A549 (cell line): ENCODE results near the gene DHFR2. TPM values are rescaled to one million over a fixed set of nuclear protein-coding genes. Genes with fewer than 3 reads are reported as not detected.
A peak's percentile ranks its signal among the peaks of the same experiment; 100 is the strongest.

Source experiments
- ATOH8 ChIP-seq: fragments of 250-450 bp; sonication (Bioruptor Pico); IDR thresholded peaks from 2 replicates; pipeline ENCODE4 v1.5.0; 2020; ENCODE audit warnings: low read depth, mild to moderate bottlenecking, moderate library complexity
- BHLHE40 ChIP-seq: IDR thresholded peaks from 2 replicates; pipeline ENCODE4 v1.6.1; 2012; ENCODE audit warnings: low read depth, low read length, inconsistent platforms
- CBX8 ChIP-seq: fragments of 200-600 bp; sonication (generic); IDR thresholded peaks from 2 replicates; pipeline ENCODE4 v1.6.1; 2016
- CHD2 ChIP-seq: fragments of 150-350 bp; IDR thresholded peaks from 2 replicates; pipeline ENCODE4 v1.6.1; 2014; ENCODE audit warnings: low read length; ENCODE audit not compliant: partially characterized antibody
- E2F6 ChIP-seq: IDR thresholded peaks from 2 replicates; pipeline ENCODE4 v1.6.1; 2012; ENCODE audit warnings: low read depth, borderline replicate concordance
- EHF ChIP-seq: fragments of 250-450 bp; sonication (Bioruptor Pico); IDR thresholded peaks from 2 replicates; pipeline ENCODE4 v1.5.0; 2020; ENCODE audit warnings: mild to moderate bottlenecking
- EHMT2 ChIP-seq: fragments of 200-600 bp; sonication (generic); IDR thresholded peaks from 2 replicates; pipeline ENCODE4 v1.6.1; 2016; ENCODE audit warnings: antibody characterized with exemption, low read depth, mild to moderate bottlenecking, moderate library complexity
- FOSL2 ChIP-seq, 2 experiments: fragments of 450-650 bp in 1 of 2; fragments of >200 bp in 1 of 2; sonication (Bioruptor Twin) in 1 of 2; formaldehyde crosslinking; IDR thresholded peaks; 2 replicates each; pipeline versions ENCODE4 v1.5.0 to v1.6.1; 2016 to 2020; ENCODE audit warnings: mild to moderate bottlenecking in 1 of 2, moderate library complexity in 1 of 2
- FOXS1 ChIP-seq: fragments of 250-450 bp; sonication (Bioruptor Pico); IDR thresholded peaks from 2 replicates; pipeline ENCODE4 v1.5.0; 2020; ENCODE audit warnings: mild to moderate bottlenecking, moderate library complexity
- GATA3 ChIP-seq: IDR thresholded peaks from 2 replicates; pipeline ENCODE4 v1.6.1; 2012; ENCODE audit warnings: borderline replicate concordance
- HDAC2 ChIP-seq: fragments of 200-600 bp; sonication (generic); IDR thresholded peaks from 2 replicates; pipeline ENCODE4 v1.6.1; 2016
- HOXB13 ChIP-seq: fragments of 250-450 bp; sonication (Bioruptor Pico); IDR thresholded peaks from 2 replicates; pipeline ENCODE4 v1.5.0; 2020; ENCODE audit warnings: low read depth, mild to moderate bottlenecking, moderate library complexity
- JUN ChIP-seq, 2 experiments: fragments of >200 bp; sonication (Bioruptor Twin); formaldehyde crosslinking; IDR thresholded peaks; 2 replicates in 1 of 2; 3 replicates in 1 of 2; pipeline ENCODE4 v1.6.1; 2016 to 2017
- KDM1A ChIP-seq: fragments of 200-600 bp; sonication (generic); IDR thresholded peaks from 2 replicates; pipeline ENCODE4 v1.6.1; 2016; ENCODE audit warnings: low read depth, mild to moderate bottlenecking
- KDM5A ChIP-seq: fragments of 200-600 bp; sonication (generic); IDR thresholded peaks from 2 replicates; pipeline ENCODE4 v1.6.1; 2016; ENCODE audit warnings: antibody characterized with exemption, mild to moderate bottlenecking
- MAX ChIP-seq: IDR thresholded peaks from 2 replicates; pipeline ENCODE4 v1.6.1; 2012
- MAZ ChIP-seq: fragments of 150-350 bp; IDR thresholded peaks from 2 replicates; pipeline ENCODE4 v1.6.1; 2014; ENCODE audit warnings: antibody characterized with exemption, low read depth, low read length, borderline replicate concordance
- NPAS2 ChIP-seq: fragments of 250-450 bp; sonication (Bioruptor Pico); IDR thresholded peaks from 2 replicates; pipeline ENCODE4 v1.8.0; 2022; ENCODE audit warnings: mild to moderate bottlenecking, moderate library complexity, borderline replicate concordance
- PBX3 ChIP-seq: IDR thresholded peaks from 2 replicates; pipeline ENCODE4 v1.6.1; 2012
- PHF8 ChIP-seq: fragments of 200-600 bp; sonication (generic); IDR thresholded peaks from 2 replicates; pipeline ENCODE4 v1.6.1; 2016; ENCODE audit warnings: low read depth, mild to moderate bottlenecking, antibody characterized with exemption, moderate library complexity, borderline replicate concordance
- POLR2A ChIP-seq: IDR thresholded peaks from 2 replicates; pipeline ENCODE4 v1.6.1; 2012; ENCODE audit warnings: mild to moderate bottlenecking, low read length
- RAD21 ChIP-seq, 2 experiments: fragments of >200 bp in 1 of 2; sonication (Bioruptor Twin) in 1 of 2; formaldehyde crosslinking in 1 of 2; IDR thresholded peaks in 1 of 2; conservative IDR thresholded peaks in 1 of 2; 2 replicates in 1 of 2; 3 replicates in 1 of 2; pipeline ENCODE4 v1.6.1; 2012 to 2018; ENCODE audit warnings: inconsistent platforms in 1 of 2
- RARB ChIP-seq: fragments of 250-450 bp; sonication (Bioruptor Pico); IDR thresholded peaks from 2 replicates; pipeline ENCODE4 v1.8.0; 2021; ENCODE audit warnings: mild to moderate bottlenecking, moderate library complexity
- RFX5 ChIP-seq: fragments of 450-650 bp; IDR thresholded peaks from 2 replicates; pipeline ENCODE4 v1.7.1; 2014; ENCODE audit warnings: antibody characterized with exemption, mild to moderate bottlenecking, moderate library complexity
- SMC3 ChIP-seq: fragments of >200 bp; sonication (Bioruptor Twin); formaldehyde crosslinking; IDR thresholded peaks from 3 replicates; pipeline ENCODE4 v1.6.1; 2018; ENCODE audit warnings: inconsistent platforms
- TFCP2L1 ChIP-seq: fragments of 250-450 bp; sonication (Bioruptor Pico); IDR thresholded peaks from 2 replicates; pipeline ENCODE4 v1.5.0; 2021; ENCODE audit warnings: mild to moderate bottlenecking
- ZC3H11A ChIP-seq: fragments of 450-650 bp; IDR thresholded peaks from 2 replicates; pipeline ENCODE4 v1.6.1; 2014; ENCODE audit warnings: antibody characterized with exemption, mild to moderate bottlenecking
- ZFP36 ChIP-seq: fragments of 450-650 bp; IDR thresholded peaks from 2 replicates; pipeline ENCODE4 v1.6.1; 2014; ENCODE audit warnings: borderline replicate concordance; ENCODE audit not compliant: partially characterized antibody
- ZNF302 ChIP-seq: fragments of 250-450 bp; sonication (Bioruptor Pico); IDR thresholded peaks from 2 replicates; pipeline ENCODE4 v1.9.0; 2021; ENCODE audit warnings: inconsistent platforms, mild to moderate bottlenecking, moderate library complexity
- ZSCAN20 ChIP-seq: fragments of 250-450 bp; sonication (Bioruptor Pico); IDR thresholded peaks from 2 replicates; pipeline ENCODE4 v1.8.0; 2022; ENCODE audit warnings: mild to moderate bottlenecking, moderate library complexity
- polyA plus RNA-seq, 4 experiments: library from polyadenylated mRNA; depleted of rRNA in 3 of 4; stranded (reverse); fragments of >200 nt; fragmentation: RNase III in 1 of 4; extraction: RNeasy Plus Mini Kit Qiagen cat#74134 plus additional on column Dnase treatment in 1 of 4; gene quantifications; 2 replicates in 3 of 4; 3 replicates in 1 of 4; pipeline ENCODE4 v1.2.3, GENCODE V29; 2011 to 2017

DHFR2 gene
- polyA plus RNA-seq, 2 of the 4 experiments (the other 2 are of a cell fraction), result 6.2 to 6.3 TPM

GRCh38 chr3:94062513-94063404 is at the start of gene DHFR2, which contains the start of gene NSUN3 (continued):
- TF ChIP-seq PBX3 (no peak), ATOH8 (CRISPR knock-in tag) (no peak), CHD2 (peak; percentile 96), BHLHE40 (no peak), E2F6 (peak; percentile 49; the same call in 1 of the 2 replicates), JUN (IDR thresholded peaks at IDR 0.05) (peak; percentile 53 to 78; a peak in 4 of 5 replicates), TFCP2L1 (no peak), RARB (CRISPR knock-in tag) (no peak), PHF8 (peak; percentile 90; the same call in 1 of the 2 replicates), MAX (peak; percentile 78), ZFP36 (no peak), EHF (CRISPR knock-in tag) (no peak; the same call in 1 of the 2 replicates), ZSCAN20 (CRISPR knock-in tag) (no peak), FOSL2 (IDR thresholded peaks at IDR 0.05) (no peak), FOSL2 (CRISPR knock-in tag; IDR thresholded peaks at IDR 0.05) (no peak), HDAC2 (no peak), MAZ (no peak), ZNF302 (CRISPR knock-in tag) (no peak), KDM1A (no peak), ZC3H11A (no peak), HOXB13 (CRISPR knock-in tag) (no peak), SMC3 (no peak), KDM5A (no peak), FOXS1 (no peak), NPAS2 (CRISPR knock-in tag) (no peak), GATA3 (peak; percentile 58; the same call in 1 of the 2 replicates), POLR2A (peak; percentile 79), RFX5 (no peak), RAD21 (conservative IDR thresholded peaks at IDR 0.05 in 1 of 2, IDR thresholded peaks at IDR 0.05 in 1 of 2) (no peak), CBX8 (no peak), EHMT2 (no peak)
